Adrenal gland (tissue), 5 donors: ENCODE measurements around the gene ENG.

ENCODE experiments used
- CTCF ChIP-seq, 6 experiments: fragments of 450-650 bp in 4 of 6; fragments of 200-600 bp in 2 of 6; sonication (generic) in 1 of 6; IDR thresholded peaks; 1 replicate in 5 of 6; 2 replicates in 1 of 6; pipeline versions ENCODE4 v1.5.1 to v1.8.0; 2016 to 2021; ENCODE audit warnings: antibody characterized with exemption in 6 of 6, mild to moderate bottlenecking in 2 of 6, moderate library complexity in 1 of 6
- POLR2A ChIP-seq, 2 donors: fragments of 450-650 bp; IDR thresholded peaks; one replicate each; pipeline ENCODE4 v1.6.1; 2017; ENCODE audit warnings: antibody characterized with exemption in 2 of 2, mild to moderate bottlenecking in 2 of 2, moderate library complexity in 1 of 2
- donor health status: DM: no; HTN: no; CAD: no.

DNA sequence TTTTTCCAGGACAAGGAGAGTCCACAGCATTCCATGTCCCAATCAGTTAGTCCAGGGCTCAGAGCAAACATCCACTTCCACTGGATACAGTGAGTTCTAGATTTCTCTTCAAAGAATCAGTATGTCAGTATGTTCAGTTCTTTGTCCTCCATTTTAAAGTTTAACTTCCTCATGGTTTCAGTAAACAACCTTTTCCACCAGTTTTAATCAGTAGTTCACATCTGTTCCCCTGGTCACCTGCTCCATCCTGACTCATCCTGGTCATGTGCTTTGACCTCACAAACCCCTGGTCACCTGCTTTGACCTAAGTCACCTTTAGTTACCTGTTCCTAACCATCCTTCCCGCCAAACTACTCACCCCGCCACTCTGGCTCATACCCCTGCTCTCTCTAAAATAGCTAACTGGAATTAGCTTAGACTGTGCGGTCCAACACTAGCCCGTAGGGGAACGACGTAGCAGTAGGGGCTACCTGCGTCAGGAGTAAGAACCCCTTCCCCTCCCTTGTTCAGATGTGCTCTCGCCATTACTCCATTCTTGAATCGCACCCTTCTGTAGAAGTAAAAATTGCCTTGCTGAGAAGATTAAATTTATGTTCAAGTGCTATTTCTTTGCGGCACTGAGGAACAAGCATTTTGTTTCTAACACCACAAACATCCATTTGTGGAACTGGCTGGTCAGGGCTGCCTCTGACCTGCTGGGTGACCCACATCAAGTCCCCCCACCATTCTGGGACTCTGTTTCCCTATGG is 5.5 kb downstream of the ENG start:
- TF ChIP-seq CTCF (IDR thresholded peaks at IDR 0.05) (no peak), POLR2A (IDR thresholded peaks at IDR 0.05) (no peak)
